ENCODE results near the gene FNDC3A. TPM values are rescaled to one million over a fixed set of nuclear protein-coding genes. Genes with fewer than 3 reads are reported as not detected.
A peak's percentile ranks its signal among the peaks of the same experiment; 100 is the strongest.

Gene FNDC3A
- 67.6 and 92.9 TPM in 2 replicates for total RNA-seq

GRCh38 chr13:48975856-48976575 is at the start of gene FNDC3A:
Gene FNDC3A (plus strand): TSS chr13:48975912. CDS start chr13:49006191, 30,279 bp downstream.

GRCh38 chr13:49220036-49220855 is 244.5 kb downstream of the FNDC3A start, which contains the start of gene MLNR:
Gene MLNR (plus strand): TSS chr13:49220338. CDS start chr13:49220338, 0 bp downstream.

GRCh38 chr13:49247643-49248621 is 272.2 kb downstream of the FNDC3A start, which contains the start of gene CDADC1:
Gene CDADC1 (plus strand): TSS chr13:49247925. CDS start chr13:49248038, 113 bp downstream.

Small RNA genes within 50 kb of the gene (small RNA-seq; reads per million reads assigned to genes)
- gene COX7CP1 (ENCODE audit: low replicate concordance): not detected
- 0.29 reads per million for gene RNU6-60P (ENCODE audit: low replicate concordance)
- gene RNY3P2 (ENCODE audit: low replicate concordance): 1.3 reads per million, percentile 54 among the genes with 10 or more reads in this experiment

Other genes starting within 250 kb of the FNDC3A start
- not detected in 2 replicates for gene MLNR, start 244.4 kb downstream of the FNDC3A start, total RNA-seq

All from placental pericyte (primary cell).